Mesenchymal stem cell (in vitro differentiated cells and primary cell): Measurements from ENCODE around the gene MMAA.
"Not testable (repeated sequence)": the region's sequence is repeated elsewhere in the genome, so short reads cannot be mapped to it uniquely, and the experiment has no call there.

Experiments used
- DNase-seq: peaks from one replicate; pipeline ENCODE4 v3.0.0-alpha.2; 2013
- H2AFZ ChIP-seq: one replicate; pipeline ENCODE4 v1.6.1; 2013; ENCODE audit warnings: low read depth, mild to moderate bottlenecking, control low read depth, inconsistent platforms, low read length, moderate library complexity
- H2AK5ac ChIP-seq: 2 replicates; pipeline ENCODE4 v1.6.1; 2013; ENCODE audit warnings: low read length, moderate library complexity, mild to moderate bottlenecking, inconsistent platforms; ENCODE audit not compliant: severe bottlenecking
- H2BK120ac ChIP-seq: one replicate; pipeline ENCODE4 v1.6.1; 2013; ENCODE audit warnings: low read depth, mild to moderate bottlenecking, inconsistent platforms, low read length, moderate library complexity
- H2BK12ac ChIP-seq, 2 experiments: one replicate each; pipeline ENCODE4 v1.6.1; 2013; ENCODE audit warnings: inconsistent platforms in 2 of 2, low read length in 2 of 2, mild to moderate bottlenecking in 2 of 2, moderate library complexity in 2 of 2, control low read depth in 1 of 2
- H2BK15ac ChIP-seq: one replicate; pipeline ENCODE4 v1.6.1; 2013; ENCODE audit warnings: mild to moderate bottlenecking, low read depth, inconsistent platforms; ENCODE audit not compliant: poor library complexity, severe bottlenecking
- H2BK5ac ChIP-seq: 2 replicates; pipeline ENCODE4 v1.6.1; 2013; ENCODE audit warnings: low read depth, mild to moderate bottlenecking, low read length, control low read depth, inconsistent platforms; ENCODE audit not compliant: poor library complexity, severe bottlenecking
- H3K14ac ChIP-seq, 2 experiments: one replicate each; pipeline ENCODE4 v1.6.1; 2013; ENCODE audit warnings: inconsistent platforms in 2 of 2, low read length in 2 of 2, control low read depth in 1 of 2, mild to moderate bottlenecking in 1 of 2, moderate library complexity in 1 of 2
- H3K18ac ChIP-seq, 2 experiments: one replicate each; pipeline ENCODE4 v1.6.1; 2013; ENCODE audit warnings: inconsistent platforms in 2 of 2, low read length in 2 of 2, control low read depth in 1 of 2, low read depth in 1 of 2, mild to moderate bottlenecking in 1 of 2
- H3K23ac ChIP-seq, 2 experiments: one replicate each; pipeline ENCODE4 v1.6.1; 2013; ENCODE audit warnings: inconsistent platforms in 2 of 2, low read length in 2 of 2, mild to moderate bottlenecking in 2 of 2, moderate library complexity in 2 of 2, control low read depth in 1 of 2
- H3K27ac ChIP-seq: 2 replicates; pipeline ENCODE4 v1.5.1; 2013; ENCODE audit warnings: mild to moderate bottlenecking, moderate library complexity, low read length, control low read depth, inconsistent platforms; ENCODE audit not compliant: poor library complexity, severe bottlenecking
- H3K27me3 ChIP-seq, 2 experiments: 2 replicates each; pipeline versions ENCODE4 v1.6.1 to v1.7.0; 2013; ENCODE audit warnings: low read length in 2 of 2, mild to moderate bottlenecking in 2 of 2, moderate library complexity in 2 of 2, control low read depth in 1 of 2, inconsistent platforms in 1 of 2; ENCODE audit not compliant: control insufficient read depth in 1 of 2, insufficient read depth in 1 of 2
- H3K36me3 ChIP-seq, 2 experiments: 2 replicates each; pipeline versions ENCODE4 v1.6.1 to v1.7.0; 2013; ENCODE audit warnings: low read length in 2 of 2, control low read depth in 1 of 2, inconsistent platforms in 1 of 2, low read depth in 1 of 2, mild to moderate bottlenecking in 1 of 2; ENCODE audit not compliant: insufficient read depth in 2 of 2, control insufficient read depth in 1 of 2
- H3K4ac ChIP-seq, 2 experiments: one replicate each; pipeline ENCODE4 v1.6.1; 2013; ENCODE audit warnings: inconsistent platforms in 2 of 2, low read length in 2 of 2, mild to moderate bottlenecking in 2 of 2, moderate library complexity in 2 of 2, control low read depth in 1 of 2, low read depth in 1 of 2
- H3K4me1 ChIP-seq: 2 replicates; pipeline ENCODE4 v1.6.1; 2013; ENCODE audit warnings: low read depth, low read length, control low read depth; ENCODE audit not compliant: control insufficient read depth, insufficient read depth
- H3K4me2 ChIP-seq: 2 replicates; pipeline ENCODE4 v1.6.1; 2013; ENCODE audit warnings: low read length, mild to moderate bottlenecking, inconsistent platforms; ENCODE audit not compliant: poor library complexity, severe bottlenecking
- H3K4me3 ChIP-seq, 2 experiments: 2 replicates each; pipeline versions ENCODE4 v1.5.1 to v1.7.0; 2013; ENCODE audit warnings: low read length in 2 of 2, mild to moderate bottlenecking in 2 of 2, control low read depth in 1 of 2, low read depth in 1 of 2; ENCODE audit not compliant: insufficient read depth in 1 of 2
- H3K79me1 ChIP-seq: replicated peaks from 2 replicates; pipeline ENCODE4 v1.6.1; 2013; ENCODE audit warnings: mild to moderate bottlenecking, control low read depth, low read length, inconsistent platforms; ENCODE audit not compliant: poor library complexity, severe bottlenecking
- H3K9ac ChIP-seq: 2 replicates; pipeline ENCODE4 v1.7.0; 2013; ENCODE audit warnings: mild to moderate bottlenecking, low read length, moderate library complexity
- H3K9me3 ChIP-seq: 2 replicates; pipeline ENCODE4 v1.7.0; 2013; ENCODE audit warnings: mild to moderate bottlenecking, low read length; ENCODE audit not compliant: control insufficient read depth
- H4K8ac ChIP-seq: one replicate; pipeline ENCODE4 v1.6.1; 2013; ENCODE audit warnings: inconsistent platforms, mild to moderate bottlenecking, low read length, moderate library complexity
- H4K91ac ChIP-seq: one replicate; pipeline ENCODE4 v1.6.1; 2013; ENCODE audit warnings: mild to moderate bottlenecking, low read length, inconsistent platforms
- WGBS: methylation state at CpG from one replicate; pipeline ENCODE4 v1.1.7; 2013; ENCODE audit warnings: mixed read lengths; 5-methylcytosine and 5-hydroxymethylcytosine counted together

The MMAA gene

GRCh38 chr4:145691416-145691815 is 72.2 kb downstream of the MMAA start:
- H2AFZ ChIP-seq, H2BK120ac ChIP-seq, H3K14ac ChIP-seq, H2AK5ac ChIP-seq, H3K9me3 ChIP-seq, H3K4me1 ChIP-seq, H3K4me2 ChIP-seq, H3K4ac ChIP-seq, H2BK12ac ChIP-seq, H4K8ac ChIP-seq, H3K9ac ChIP-seq, H2BK15ac ChIP-seq, H2BK5ac ChIP-seq, H4K91ac ChIP-seq, H3K27me3 ChIP-seq, H3K79me1 ChIP-seq, H3K27ac ChIP-seq, H3K18ac ChIP-seq, DNase-seq, H3K23ac ChIP-seq, H3K36me3 ChIP-seq, H3K4me3 ChIP-seq: not testable (repeated sequence)
- no CpG with 5 or more reads among the region's 2 CpGs for WGBS

- no peaks in the 10 kb centered on the region for H3K27me3 ChIP-seq
- H2AFZ ChIP-seq, result no peak overlapping the region
- H3K4me1 ChIP-seq, result no peaks in the 10 kb centered on the region
- H2BK5ac ChIP-seq, result no peak overlapping the region
- no peak overlapping the region for H2BK120ac ChIP-seq
- no peak overlapping the region for H3K4ac ChIP-seq
- H2AK5ac ChIP-seq, result no peak overlapping the region
- no peak overlapping the region for H3K9ac ChIP-seq
- no peaks in the 10 kb centered on the region for H3K36me3 ChIP-seq
- no peak overlapping the region for H3K14ac ChIP-seq
- no peak overlapping the region for H3K23ac ChIP-seq
- H3K4me2 ChIP-seq, result no peak overlapping the region
- H4K91ac ChIP-seq, result no peak overlapping the region
- 57% methylated on average over 1 of the region's 2 CpGs for WGBS
- H2BK15ac ChIP-seq, result no peak overlapping the region
- H3K18ac ChIP-seq, result no peak overlapping the region
- H2BK12ac ChIP-seq, result no peak overlapping the region
- no peak overlapping the region for H3K27ac ChIP-seq
- H4K8ac ChIP-seq, result no peak overlapping the region
- H3K9me3 ChIP-seq, result no peaks in the 10 kb centered on the region
- H3K79me1 ChIP-seq, result no peaks in the 10 kb centered on the region
- DNase-seq, result no peak
- no peak overlapping the region for H3K4me3 ChIP-seq
Observed at GRCh38 chr4:145694929-145695328, 75.7 kb downstream of the MMAA start.

- Histone ChIP-seq H2BK120ac (no peak overlapping the region), H3K18ac (no peak overlapping the region), H3K9ac (no peak overlapping the region), H2AK5ac (no peak overlapping the region), H3K27ac (no peak overlapping the region), H3K9me3 (no peaks in the 10 kb centered on the region), H3K27me3 (no peaks in the 10 kb centered on the region), H2BK15ac (no peak overlapping the region), H3K4me2 (no peak overlapping the region), H2AFZ (no peak overlapping the region), H3K79me1 (no peaks in the 10 kb centered on the region), H3K14ac (no peak overlapping the region), H3K4me3 (no peak overlapping the region), H4K8ac (no peak overlapping the region), H3K36me3 (no peaks in the 10 kb centered on the region), H3K23ac (no peak overlapping the region), H2BK5ac (no peak overlapping the region), H3K4ac (no peak overlapping the region), H3K4me1 (no peaks in the 10 kb centered on the region), H2BK12ac (no peak overlapping the region), H4K91ac (no peak overlapping the region)
- 100% methylated on average over 2 of the region's 2 CpGs for WGBS
- no peak for DNase-seq
Observed at GRCh38 chr4:145697332-145697731, 78.1 kb downstream of the MMAA start.

- Histone ChIP-seq H2BK15ac (no peak overlapping the region), H3K27me3 (no peaks in the 10 kb centered on the region), H3K9ac (no peak overlapping the region), H3K9me3 (no peaks in the 10 kb centered on the region), H4K8ac (no peak overlapping the region), H3K23ac (no peak overlapping the region), H2BK5ac (no peak overlapping the region), H3K27ac (no peak overlapping the region), H2BK12ac (no peak overlapping the region), H3K4me1 (no peaks in the 10 kb centered on the region), H3K4me3 (no peak overlapping the region), H3K18ac (no peak overlapping the region), H2AFZ (no peak overlapping the region), H3K4ac (no peak overlapping the region), H3K4me2 (no peak overlapping the region), H2AK5ac (no peak overlapping the region), H2BK120ac (no peak overlapping the region), H3K36me3 (no peaks in the 10 kb centered on the region), H3K79me1 (no peaks in the 10 kb centered on the region), H3K14ac (no peak overlapping the region), H4K91ac (no peak overlapping the region)
- DNase-seq, result no peak
- 95% methylated on average over 2 of the region's 2 CpGs for WGBS
Observed at GRCh38 chr4:145698507-145698906, 79.3 kb downstream of the MMAA start.
